NCI-H1092 treated with DMSO at 0.1 percent for 48 hours (cell line): ENCODE data around the gene ACKR3.

ENCODE experiments used
- DNase-seq: peaks from one replicate; lab custom pipeline; 2025; lab: John Stamatoyannopoulos, UW

The ACKR3 gene

DNA sequence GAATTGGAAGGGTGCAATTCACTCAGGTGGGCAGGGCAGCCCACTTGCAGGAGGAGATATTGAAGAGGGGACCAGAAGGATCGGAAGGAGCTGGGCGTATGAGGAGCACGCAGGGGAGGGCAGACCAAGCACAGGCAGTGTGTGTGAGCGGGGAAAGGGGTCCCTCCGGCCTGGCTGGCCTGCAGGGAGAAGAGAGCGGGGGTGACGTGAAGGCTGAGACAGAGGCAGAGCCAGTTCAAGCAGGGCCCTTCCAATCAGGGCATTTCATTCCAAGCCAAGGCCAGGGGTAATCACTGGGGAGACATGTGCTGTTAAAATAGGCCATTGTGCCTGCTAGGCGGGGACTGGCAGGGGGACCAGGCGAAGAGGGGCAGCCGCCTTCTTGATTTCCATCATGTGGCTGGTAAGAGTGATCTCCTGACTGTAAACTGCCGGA lies 62.2 kb downstream of the ACKR3 start:
- DNase-seq = no peak
